PFSK-1 (cell line): ENCODE results near the gene SYT13.
A peak's percentile ranks its signal among the peaks of the same experiment; 100 is the strongest.

Source experiments
- FOXP2 ChIP-seq: optimal IDR thresholded peaks from 2 replicates; pipeline ENCODE3; 2011; ENCODE audit warnings: borderline replicate concordance, control low read depth, inconsistent platforms; ENCODE audit not compliant: insufficient read depth; ENCODE audit errors: extremely low read length, extremely low read depth
- POLR2AphosphoS5 ChIP-seq: IDR thresholded peaks from 2 replicates; pipeline ENCODE4 v1.6.1; 2012; ENCODE audit warnings: low read depth, mild to moderate bottlenecking, control low read depth, low read length, moderate library complexity
- REST ChIP-seq, 2 experiments: IDR thresholded peaks; 2 replicates each; pipeline versions ENCODE4 v1.6.1 to v1.8.0; 2011 to 2012; ENCODE audit warnings: low read depth in 2 of 2, low read length in 2 of 2, control low read depth in 1 of 2, inconsistent platforms in 1 of 2, mild to moderate bottlenecking in 1 of 2, moderate library complexity in 1 of 2; ENCODE audit not compliant: insufficient read depth in 1 of 2
- SIN3A ChIP-seq: IDR thresholded peaks from 2 replicates; pipeline ENCODE4 v1.6.1; 2012; ENCODE audit warnings: mild to moderate bottlenecking, low read length, moderate library complexity, borderline replicate concordance; ENCODE audit not compliant: insufficient read depth
- TAF1 ChIP-seq: IDR thresholded peaks from 2 replicates; pipeline ENCODE4 v1.6.1; 2012; ENCODE audit warnings: low read length, control low read depth, borderline replicate concordance; ENCODE audit not compliant: insufficient read depth

The SYT13 gene

DNA sequence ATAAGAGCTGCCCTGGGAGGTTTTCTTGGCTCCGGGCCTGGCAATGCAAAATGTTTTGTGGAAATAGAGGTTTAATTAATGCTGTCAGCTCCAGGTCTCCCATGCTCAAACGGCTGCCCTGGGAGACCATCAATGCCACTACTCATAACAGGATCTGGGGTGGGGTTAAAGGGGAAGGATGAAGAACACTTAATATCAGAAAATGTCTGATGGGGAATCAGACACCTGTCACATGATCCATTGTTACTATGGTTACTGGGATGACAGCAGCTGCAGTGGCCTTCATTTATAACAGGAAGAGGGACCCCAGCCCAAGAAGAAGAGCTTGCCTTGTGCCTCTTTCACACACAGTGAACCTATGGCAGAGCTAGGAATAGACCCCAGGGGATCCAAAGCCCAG, 2.2 kb upstream of the SYT13 start:
- no peak for TF ChIP-seq POLR2AphosphoS5
- no peak for TF ChIP-seq REST (IDR thresholded peaks at IDR 0.05; ENCODE audit: insufficient read depth in 1 of 2, low read depth in 2 of 2, low read length in 2 of 2)
- TF ChIP-seq TAF1, result no peak
- no peak for TF ChIP-seq FOXP2
- no peak for TF ChIP-seq SIN3A

- TF ChIP-seq TAF1 (no peak), POLR2AphosphoS5 (no peak), SIN3A (no peak), REST (IDR thresholded peaks at IDR 0.05; ENCODE audit: insufficient read depth in 1 of 2, low read depth in 2 of 2, low read length in 2 of 2) (0 out of 4 replicates have a peak, but pooled peaks of 1 of the 2 experiments have one; percentile 41), FOXP2 (no peak)
Observed at GRCh38 chr11:45287316-45287903, 1.3 kb upstream of the SYT13 start.

- TF ChIP-seq SIN3A (no peak), FOXP2 (no peak), POLR2AphosphoS5 (no peak), TAF1 (no peak), REST (IDR thresholded peaks at IDR 0.05; ENCODE audit: insufficient read depth in 1 of 2, low read depth in 2 of 2, low read length in 2 of 2) (no peak)
Observed at GRCh38 chr11:45285250-45285828, 802 bp downstream of the SYT13 start.

DNA sequence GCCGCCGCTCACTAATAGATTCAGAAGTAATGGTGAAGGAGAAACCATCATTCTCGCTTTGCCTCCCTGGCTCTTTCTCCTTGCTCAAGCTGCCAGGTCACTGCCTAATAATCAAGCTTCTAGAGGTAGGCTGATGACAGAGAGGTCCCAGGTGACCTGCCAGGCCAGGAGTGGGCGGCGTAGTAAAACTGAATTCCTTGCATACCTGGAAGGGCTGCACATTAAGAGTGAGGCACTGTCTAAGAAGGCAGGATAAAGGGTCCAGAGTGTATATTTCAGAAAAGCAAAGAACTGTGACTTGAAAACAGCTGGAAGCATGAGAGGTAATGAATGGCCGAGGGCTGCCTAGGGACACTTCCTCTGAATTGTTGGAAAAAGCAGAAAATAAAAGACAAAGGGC, 4.1 kb downstream of the SYT13 start:
- no peak for TF ChIP-seq SIN3A

- TF ChIP-seq FOXP2 (no peak), POLR2AphosphoS5 (no peak), SIN3A (no peak), REST (IDR thresholded peaks at IDR 0.05; ENCODE audit: insufficient read depth in 1 of 2, low read depth in 2 of 2, low read length in 2 of 2) (no peak), TAF1 (no peak)
Observed at GRCh38 chr11:45280449-45280848, 5.7 kb downstream of the SYT13 start.
